EH (cell line): ENCODE measurements around the gene PLEKHH2.
A peak's percentile ranks its signal among the peaks of the same experiment; 100 is the strongest.
"Not testable (repeated sequence)": the region's sequence is repeated elsewhere in the genome, so short reads cannot be mapped to it uniquely, and the experiment has no call there.

ENCODE experiments used
- DNase-seq: peaks from one replicate; pipeline ENCODE4 v3.0.0-alpha.2; 2015; ENCODE audit warnings: low read depth

Gene PLEKHH2

DNA sequence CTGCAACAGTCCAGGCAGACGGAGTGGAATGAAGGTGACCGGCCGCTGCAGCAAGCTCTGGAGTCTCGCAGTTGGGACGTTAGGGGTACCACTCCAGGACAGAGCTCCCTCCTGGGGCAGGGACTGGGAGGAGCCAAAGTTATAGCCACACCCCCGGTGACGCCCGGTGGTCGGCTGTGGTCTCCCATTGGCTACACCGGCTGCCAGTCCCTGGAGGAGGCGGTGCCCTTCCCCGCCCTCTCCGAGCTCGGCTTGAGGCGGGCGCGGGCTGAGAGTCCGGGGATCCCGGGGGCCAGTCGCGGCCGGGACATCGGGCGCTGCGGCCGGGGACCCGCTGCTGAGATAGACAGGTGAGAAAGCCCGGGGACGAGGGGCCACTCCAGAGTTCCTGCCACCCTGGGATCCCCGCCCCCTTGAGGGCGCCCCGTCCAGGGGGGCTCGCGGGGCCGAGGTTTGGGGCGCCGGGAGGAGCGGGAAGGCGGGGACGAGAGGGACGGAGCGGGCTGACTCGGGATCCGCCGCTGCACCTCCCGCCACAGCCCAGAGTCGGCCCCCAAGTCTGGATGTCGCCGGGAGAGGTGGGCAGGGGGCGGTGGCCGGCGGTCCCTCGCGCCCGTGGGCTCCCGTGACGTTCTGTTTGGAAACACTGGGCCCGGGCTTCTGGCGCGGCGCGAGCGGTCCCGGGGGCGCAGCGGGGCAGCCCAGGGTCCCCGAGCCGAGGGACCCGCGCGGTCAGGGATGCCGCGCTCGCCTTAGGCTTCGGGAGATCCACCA, at the start of gene PLEKHH2:
Gene PLEKHH2, plus strand, starts transcription at position 231 of the 774 bp plus-strand sequence. CDS start 7,414 bp downstream, outside the sequence.
- peak; percentile 79 for DNase-seq

DNA sequence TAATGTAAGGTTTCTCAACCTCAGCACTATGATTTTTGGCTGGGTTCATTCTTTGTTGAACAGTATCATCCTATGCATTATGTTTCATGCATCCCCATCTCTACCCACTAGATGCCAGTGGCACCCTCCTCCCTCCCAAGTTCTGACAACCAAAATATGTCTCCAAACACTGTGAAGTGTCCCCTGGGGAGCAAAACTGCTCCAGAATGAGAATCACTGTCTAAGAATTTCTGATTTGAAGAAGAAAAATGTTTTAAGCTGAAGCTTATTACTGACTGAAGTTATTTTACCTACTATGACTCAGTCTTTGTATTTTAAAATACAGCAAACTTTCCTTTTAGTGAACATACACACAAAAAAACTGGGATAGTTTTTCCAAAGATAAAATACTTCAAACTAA, 44.6 kb upstream of the PLEKHH2 start:
- peak; percentile 69 for DNase-seq

DNA sequence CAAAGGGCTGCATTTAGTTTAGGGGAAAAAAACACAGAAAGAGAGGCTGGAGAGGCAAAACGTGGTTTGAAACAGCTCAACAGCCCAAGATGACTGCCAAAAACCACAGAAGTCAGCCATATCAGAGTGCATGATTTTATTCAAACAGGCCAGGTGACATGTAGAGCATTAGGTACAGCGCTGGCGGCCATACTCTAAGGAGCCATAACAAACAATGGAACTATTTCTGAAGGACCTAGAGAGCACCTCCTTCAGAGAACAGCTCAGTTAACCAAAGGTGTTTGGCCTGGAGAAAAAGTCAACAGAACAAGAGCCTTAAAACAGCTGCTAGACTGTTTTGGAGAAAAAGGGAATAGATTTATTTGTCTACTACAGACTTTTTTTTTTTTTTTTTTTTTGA, 43.8 kb upstream of the PLEKHH2 start:
- no peak for DNase-seq

GRCh38 chr2:43594875-43595274, 42.2 kb upstream of the PLEKHH2 start:
- no peak for DNase-seq

DNA sequence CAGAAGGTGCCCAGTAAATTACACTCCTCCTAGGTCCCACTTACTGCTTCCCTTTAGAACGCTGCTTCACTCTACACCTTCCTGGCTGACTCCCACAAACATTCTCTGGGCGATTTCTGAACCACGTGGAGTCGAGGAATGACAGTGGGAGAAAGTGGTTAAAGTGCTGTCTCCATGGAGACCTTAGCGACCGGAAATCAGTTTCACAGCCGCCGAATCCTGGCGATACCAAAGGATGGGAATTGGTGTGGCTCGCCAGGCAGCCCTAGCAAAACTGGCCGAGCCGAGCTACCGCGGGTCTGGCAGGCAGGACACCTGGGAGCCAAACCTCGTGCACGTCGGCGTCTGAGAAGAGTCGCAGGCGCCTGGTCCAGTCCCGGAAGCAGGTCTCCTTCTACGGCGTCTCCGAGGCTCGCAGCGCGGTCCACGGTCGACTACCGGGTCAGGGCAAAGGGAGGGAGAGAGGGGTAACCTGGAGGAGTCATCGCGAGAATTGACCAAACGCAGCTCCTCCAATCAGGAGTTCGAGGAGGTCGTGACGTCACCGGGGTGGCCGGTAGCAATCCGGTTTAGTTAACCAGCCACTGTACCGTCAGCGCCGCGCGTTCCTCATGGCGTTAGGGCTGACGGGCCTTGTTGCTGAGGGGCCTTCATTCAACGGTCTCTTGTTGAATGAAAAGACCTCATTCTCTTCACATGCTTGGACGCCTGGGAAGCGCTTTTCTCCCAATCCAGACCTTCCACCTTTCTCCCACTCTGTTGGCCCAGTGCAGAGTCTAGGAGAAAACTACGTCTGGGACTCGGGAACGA, 41.3 kb upstream of the PLEKHH2 start, which contains the start of gene THADA:
Gene THADA, minus strand, starts transcription at position 436 of the 810 bp plus-strand sequence. CDS start 3,646 bp downstream, outside the sequence.
- DNase-seq, result peak; percentile 99

DNA sequence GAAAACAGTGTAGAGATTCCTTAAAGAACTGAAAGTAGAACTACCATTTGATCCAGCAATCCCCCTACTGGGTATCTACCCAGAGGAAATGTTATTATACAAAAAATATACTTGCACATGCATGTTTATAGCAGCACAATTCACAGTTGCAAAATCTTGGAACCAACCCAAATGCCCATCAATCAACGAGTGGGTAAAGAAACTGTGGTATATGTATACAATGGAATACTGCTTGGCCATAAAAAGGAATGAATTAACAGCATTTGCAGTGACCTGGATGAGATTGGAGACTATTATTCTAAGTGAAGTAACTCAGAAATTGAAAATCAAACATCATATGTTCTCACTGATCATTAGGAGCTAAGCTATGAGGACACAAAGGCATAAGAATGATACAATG, 36.5 kb upstream of the PLEKHH2 start:
- not testable (repeated sequence) for DNase-seq

GRCh38 chr2:43604674-43605073, 32.4 kb upstream of the PLEKHH2 start:
- DNase-seq, result no peak

DNA sequence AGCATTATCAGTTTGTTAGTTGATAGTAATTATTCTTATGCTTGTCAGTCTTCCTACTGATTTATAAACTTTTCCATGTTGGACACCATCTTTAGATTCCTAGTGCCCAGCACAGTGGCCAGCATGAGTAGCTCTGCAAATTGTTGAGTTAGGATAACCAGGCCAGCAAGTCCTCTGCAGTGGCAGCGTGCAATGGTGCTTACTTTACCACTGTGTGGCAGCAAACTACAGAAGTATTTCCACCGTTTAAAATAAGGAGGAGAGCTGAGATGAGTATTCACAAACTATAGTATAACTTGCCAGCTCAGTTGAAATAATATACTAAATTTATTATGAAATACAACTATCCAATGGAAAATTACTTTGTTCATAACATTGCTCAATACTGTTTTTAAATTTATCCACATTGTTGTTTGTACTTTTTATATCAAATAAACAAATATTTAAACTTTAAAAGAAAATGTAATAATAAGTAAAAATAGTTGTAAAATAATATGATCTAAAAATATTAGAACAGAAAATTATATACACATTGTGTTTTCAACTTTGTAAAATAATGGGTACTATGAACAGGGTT, 31.9 kb upstream of the PLEKHH2 start:
- peak; percentile 53 for DNase-seq

DNA sequence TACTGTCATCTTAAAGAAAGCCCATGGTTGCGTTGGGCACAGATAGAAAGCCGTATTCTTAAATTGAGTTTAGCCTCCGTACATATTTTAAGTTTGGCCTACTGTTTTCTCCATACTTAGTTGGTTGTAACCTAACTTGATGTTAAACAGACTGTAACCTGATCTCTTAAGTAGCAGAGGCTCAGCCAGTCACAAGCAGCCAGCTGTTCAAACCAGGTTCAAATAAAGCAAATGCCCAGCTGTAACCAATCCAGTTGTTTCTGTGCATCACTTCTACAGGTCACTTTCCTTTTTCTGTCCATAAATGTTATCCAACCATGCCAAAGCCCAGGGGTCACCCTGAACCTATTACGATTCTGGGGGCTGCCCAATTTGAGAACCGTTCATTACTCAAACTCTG, 31.2 kb upstream of the PLEKHH2 start:
- DNase-seq, result no peak

DNA sequence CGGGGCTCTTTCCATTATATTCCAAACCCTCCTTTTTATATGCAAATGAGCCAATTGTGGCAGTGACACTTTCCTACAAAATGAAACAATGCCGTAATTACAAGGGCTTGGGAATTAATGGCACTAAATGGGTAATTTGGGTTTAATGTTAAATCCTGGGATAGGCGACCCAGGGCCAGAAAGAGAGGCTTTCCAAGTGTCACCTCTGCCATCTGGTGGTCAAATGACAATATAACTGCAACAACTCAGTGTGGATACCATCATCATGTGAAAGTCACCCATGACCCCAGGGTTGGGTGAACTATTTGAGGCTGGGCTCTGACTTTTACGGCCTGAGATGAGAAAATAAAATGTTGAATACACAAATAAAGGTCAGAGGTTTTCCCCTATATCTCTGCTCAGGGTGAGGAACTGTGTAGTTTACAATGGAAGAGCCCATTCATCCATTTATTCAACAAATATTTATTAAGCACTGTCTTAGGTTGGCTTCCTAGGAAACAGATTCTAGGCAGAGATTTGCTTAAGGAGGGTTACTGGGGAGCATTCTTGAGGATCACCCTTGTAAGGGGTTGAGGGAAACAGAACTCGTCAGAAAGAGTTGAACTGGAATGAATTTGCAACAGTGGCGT, 27.7 kb upstream of the PLEKHH2 start:
- DNase-seq, result peak; percentile 61

DNA sequence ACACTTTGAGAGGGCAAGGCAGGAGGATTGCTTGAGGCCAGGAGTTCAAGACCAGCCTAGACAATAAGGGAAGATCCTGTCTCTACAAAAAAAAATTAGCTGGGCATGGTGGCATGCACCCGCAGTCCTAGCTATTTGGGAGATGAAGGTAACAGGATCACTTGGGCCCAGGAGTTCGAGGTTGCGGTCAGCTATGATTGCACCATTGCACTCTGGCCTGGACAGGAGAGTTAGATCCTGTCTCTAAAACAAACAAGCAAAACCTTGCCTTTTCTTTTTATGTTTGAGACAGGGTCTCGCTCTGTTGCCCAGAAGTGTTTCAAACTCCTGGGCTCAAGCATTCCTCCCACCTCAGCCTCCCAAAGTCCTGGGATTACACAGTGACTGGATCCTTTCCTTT, 26.7 kb upstream of the PLEKHH2 start:
- DNase-seq, result no peak

- peak; percentile 78 for DNase-seq
These were observed 24.8 kb upstream of the PLEKHH2 start for GRCh38 chr2:43611987-43612894.

- no peak for DNase-seq
These were observed 24.1 kb upstream of the PLEKHH2 start for GRCh38 chr2:43612944-43613343.

DNA sequence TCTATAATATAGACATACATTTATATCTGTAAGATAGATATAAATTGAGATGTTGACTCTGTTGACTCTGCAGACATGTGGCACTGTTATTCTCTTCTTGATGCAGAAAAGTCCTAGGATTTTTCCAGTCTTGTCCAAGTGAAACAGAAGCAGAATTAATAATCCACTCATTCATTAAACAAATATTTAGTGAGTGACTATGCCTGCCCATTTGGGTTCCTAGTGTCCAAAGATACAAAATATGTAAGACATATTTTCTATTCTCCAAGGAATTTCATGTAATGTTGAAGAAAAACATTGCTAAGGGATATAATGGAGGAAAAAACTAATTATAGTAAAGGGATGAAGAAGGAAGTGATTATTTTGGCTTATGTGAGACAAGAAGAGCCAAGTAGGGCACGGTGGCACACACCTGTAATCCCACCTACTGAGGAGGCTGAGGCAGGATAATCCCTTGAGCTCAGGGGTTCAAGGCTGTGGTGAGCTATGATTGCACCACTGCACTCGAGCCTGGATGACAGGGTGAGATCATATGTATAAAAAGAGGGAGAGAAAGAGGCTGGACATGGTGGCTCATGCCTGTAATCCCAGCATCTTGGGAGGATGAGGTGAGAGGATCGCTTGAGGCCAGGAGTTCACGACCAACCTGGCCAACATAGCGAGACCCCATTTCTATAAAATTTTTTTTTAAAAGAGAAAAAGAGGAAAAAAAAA, 19.9 kb upstream of the PLEKHH2 start:
- no peak for DNase-seq

DNA sequence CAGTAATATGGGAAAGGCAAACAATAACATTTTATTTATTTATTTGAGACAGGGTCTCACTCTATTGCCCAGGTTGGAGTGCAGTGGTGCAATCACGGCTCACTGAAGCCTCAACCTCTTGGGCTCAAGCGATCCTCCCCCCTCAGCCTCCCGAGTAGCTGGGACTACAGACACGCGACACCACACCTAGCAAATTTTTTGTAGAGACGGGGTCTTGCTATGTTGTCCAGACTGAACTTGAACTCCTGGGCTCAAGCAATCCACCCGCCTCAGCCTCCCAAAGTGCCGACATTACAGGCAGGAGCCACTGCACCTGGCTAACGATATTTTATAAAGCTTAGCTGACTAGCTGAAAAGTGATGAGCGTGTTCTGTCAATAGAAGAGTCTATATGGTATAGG, 17.5 kb upstream of the PLEKHH2 start:
- DNase-seq, result no peak

DNA sequence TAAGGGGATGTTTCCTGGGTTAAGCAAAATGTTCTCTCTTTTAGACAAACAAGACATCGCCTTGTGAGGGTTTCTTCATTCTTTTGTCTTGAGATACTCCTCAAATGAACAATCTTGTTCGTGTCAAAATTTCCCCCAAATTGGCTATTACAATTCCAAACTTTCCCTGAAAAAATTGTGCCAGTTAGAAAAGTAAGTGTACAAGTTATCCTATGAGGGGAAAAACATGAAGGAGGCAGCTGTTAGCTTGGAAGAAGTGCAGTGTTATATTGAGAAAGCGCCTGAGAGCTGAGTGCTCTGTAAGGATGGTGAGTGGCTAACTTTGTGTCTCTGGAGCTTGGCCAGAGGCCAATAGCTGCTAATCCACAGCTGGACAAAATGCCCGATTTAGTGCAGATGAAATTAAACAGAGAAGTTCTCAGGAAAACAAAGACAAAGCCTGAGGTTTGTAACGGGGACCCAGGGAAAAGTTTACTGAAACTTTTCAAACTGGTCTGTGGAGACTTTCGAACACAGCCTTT, 14.1 kb upstream of the PLEKHH2 start:
- peak; percentile 10 for DNase-seq

GRCh38 chr2:43631618-43632317, 5.3 kb upstream of the PLEKHH2 start:
- DNase-seq, result no peak

DNA sequence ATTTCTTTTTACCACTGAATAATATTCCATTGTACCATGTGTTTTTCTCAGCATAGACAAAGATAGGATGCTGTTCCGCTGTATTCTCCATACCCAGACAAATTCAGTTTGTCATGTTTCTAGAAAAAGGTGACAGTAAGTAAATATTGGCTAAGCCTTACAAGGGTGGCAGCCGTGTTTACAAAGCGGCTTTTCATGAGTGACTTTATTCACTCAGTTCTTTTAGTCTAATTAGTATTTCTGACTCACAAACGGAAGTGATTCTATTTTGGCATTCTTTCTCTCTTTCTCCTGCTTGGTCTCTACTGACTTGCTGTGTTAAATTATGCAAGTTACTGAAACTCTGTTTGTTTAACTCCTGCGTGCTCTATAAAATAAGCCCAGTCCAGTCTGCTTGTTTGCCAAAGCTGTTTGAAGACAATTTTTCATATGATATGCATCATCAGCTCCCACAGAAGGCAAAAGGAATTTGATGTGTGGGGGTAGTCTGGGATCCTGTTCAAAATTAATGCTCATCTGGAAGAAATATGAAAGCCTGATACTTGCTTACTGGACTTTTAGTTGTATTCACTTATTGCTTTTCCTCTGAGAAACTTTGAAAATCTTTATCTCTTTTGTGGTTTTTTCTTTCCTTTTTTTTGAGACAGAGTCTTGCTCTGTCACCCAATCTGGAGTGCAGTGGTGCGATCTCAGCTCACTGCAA, 2.3 kb upstream of the PLEKHH2 start:
- DNase-seq, result peak; percentile 88

GRCh38 chr2:43636153-43636552, 907 bp upstream of the PLEKHH2 start:
- DNase-seq, result not testable (repeated sequence)
